ENCODE results near the gene PIP4K2B. TPM values are rescaled to one million over a fixed set of nuclear protein-coding genes. Genes with fewer than 3 reads are reported as not detected.

PIP4K2B gene
- total and polyA plus RNA-seq, 8 donors = 9.0 to 22.2 (median 13.1) TPM

- 64 to 70% methylated on average over 4 of the region's 4 CpGs for WGBS, 2 donors
- TF ChIP-seq CTCF (IDR thresholded peaks at IDR 0.05) = no peak
- Histone ChIP-seq H3K4me3 (no peak overlapping the region), H3K27ac (peak overlapping the region; percentile 86 to 91 (median 91)), H3K27me3 (no peaks in the 10 kb centered on the region), H3K9me3 (no peaks in the 10 kb centered on the region), H3K36me3 (peaks cover 0 to 17% (median 0%) of the 10 kb centered on the region in 3 donors), H3K4me1 (peaks cover 33 to 41% (median 35%) of the 10 kb centered on the region in 3 donors)
- intact Hi-C loops (cut with DNase I) = no loop called here
- peak in 2 of 6 donors; percentile 14 to 20 for DNase-seq
- ATAC-seq = no peak
- no peak for FAIRE-seq
These were observed 58.5 kb downstream of the PIP4K2B start for GRCh38 chr17:38740806-38741205.

DNA sequence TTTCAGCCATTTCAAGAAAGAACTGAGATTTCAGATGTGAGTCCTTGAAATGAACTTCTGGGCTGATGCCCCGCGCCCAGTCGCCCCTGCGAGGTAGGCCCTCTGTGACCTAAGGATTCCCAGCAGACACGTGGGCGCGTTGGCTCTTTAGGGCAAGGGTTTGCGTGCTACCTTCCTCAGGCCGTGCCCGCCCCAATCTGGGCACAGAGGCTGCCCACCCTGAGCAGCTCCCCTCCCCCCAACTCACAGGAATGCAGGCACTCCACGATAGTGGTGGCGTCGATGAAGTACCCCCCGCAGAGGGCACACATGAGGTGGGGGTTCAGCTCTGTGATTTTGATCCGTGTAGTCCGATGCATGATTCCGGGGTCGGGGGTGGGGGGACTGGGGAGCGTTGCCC is 59.3 kb downstream of the PIP4K2B start:
- TF ChIP-seq CTCF (IDR thresholded peaks at IDR 0.05) = no peak
- ATAC-seq (no peak), FAIRE-seq (no peak), DNase-seq (peak in 3 of 6 donors; percentile 16 to 53 (median 49))
- Histone ChIP-seq H3K4me3 (no peak overlapping the region), H3K27ac (no peak overlapping the region), H3K27me3 (no peaks in the 10 kb centered on the region), H3K4me1 (peaks cover 33 to 46% (median 40%) of the 10 kb centered on the region in 3 donors), H3K36me3 (peaks cover 0 to 18% (median 0%) of the 10 kb centered on the region in 3 donors), H3K9me3 (no peaks in the 10 kb centered on the region)
- WGBS, 2 donors = 86% methylated on average over 19 of the region's 19 CpGs
- intact Hi-C loops (cut with DNase I) = no loop called here

GRCh38 chr17:38739305-38739704 is 60.1 kb downstream of the PIP4K2B start:
- intact Hi-C loops (cut with DNase I) = loop anchor here in 1 of 3 donors (5.0 kb wide), 1 partner anchor 62 kb away; no protein-coding TSS in a partner anchor
- no peak overlapping the region for H3K4me3 ChIP-seq
- H3K9me3 ChIP-seq = no peaks in the 10 kb centered on the region
- DNase-seq (peak in 1 of 6 donors; percentile 36), ATAC-seq (no peak), FAIRE-seq (no peak)
- 84 to 86% methylated on average over 14 of the region's 14 CpGs for WGBS, 2 donors
- no peak for TF ChIP-seq CTCF (IDR thresholded peaks at IDR 0.05)
- no peak overlapping the region for H3K27ac ChIP-seq
- H3K36me3 ChIP-seq = peaks cover 0 to 18% (median 0%) of the 10 kb centered on the region in 3 donors
- no peaks in the 10 kb centered on the region for H3K27me3 ChIP-seq
- peaks cover 33 to 53% (median 47%) of the 10 kb centered on the region in 3 donors for H3K4me1 ChIP-seq

DNA sequence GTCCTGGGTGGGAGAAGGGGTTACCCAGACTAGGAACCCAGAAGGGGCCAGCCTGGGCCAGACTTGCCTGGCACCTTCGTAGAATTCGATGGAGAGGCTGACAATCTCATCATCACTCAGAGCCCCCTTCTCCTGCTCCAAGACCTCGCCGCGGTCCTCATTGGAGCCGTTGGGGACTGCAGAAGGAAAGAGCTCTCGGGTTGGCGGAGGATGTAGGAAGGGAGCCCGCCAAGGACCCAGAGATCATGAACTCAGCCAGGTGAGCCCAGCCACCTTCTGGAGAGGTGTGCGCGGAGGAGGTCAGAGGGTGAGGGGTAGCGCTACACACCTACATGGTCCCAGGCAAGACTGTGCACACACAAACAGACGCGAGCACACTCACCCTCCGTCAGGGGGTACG is 60.7 kb downstream of the PIP4K2B start:
- DNase-seq (peak in 1 of 6 donors; percentile 30), FAIRE-seq (no peak), ATAC-seq (no peak)
- no peak for TF ChIP-seq CTCF (IDR thresholded peaks at IDR 0.05)
- H3K36me3 ChIP-seq = peaks cover 0 to 18% (median 0%) of the 10 kb centered on the region in 3 donors
- intact Hi-C loops (cut with DNase I) = loop anchor here in 1 of 3 donors (5.0 kb wide), 1 partner anchor 61 kb away; no protein-coding TSS in a partner anchor
- no peaks in the 10 kb centered on the region for H3K27me3 ChIP-seq
- whole genome bisulfite sequencing, 2 donors = 95 to 98% methylated on average over 16 of the region's 16 CpGs
- H3K4me1 ChIP-seq = peaks cover 34 to 54% (median 48%) of the 10 kb centered on the region in 3 donors
- H3K9me3 ChIP-seq = no peaks in the 10 kb centered on the region
- no peak overlapping the region for H3K4me3 ChIP-seq
- no peak overlapping the region for H3K27ac ChIP-seq

- WGBS, 2 donors = 91% methylated on average over 14 of the region's 14 CpGs
These were observed 61.2 kb downstream of the PIP4K2B start for GRCh38 chr17:38738007-38738662.

More at GRCh38 chr17:38738007-38738662, 61.2 kb downstream of the PIP4K2B start:
- DNase-seq (peak in 1 of 6 donors; percentile 23), FAIRE-seq (no peak), ATAC-seq (no peak)
- Histone ChIP-seq H3K9me3 (no peaks in the 10 kb centered on the region), H3K4me3 (no peak overlapping the region), H3K36me3 (peaks cover 0 to 18% (median 0%) of the 10 kb centered on the region in 3 donors), H3K27me3 (no peaks in the 10 kb centered on the region), H3K27ac (no peak overlapping the region), H3K4me1 (peaks cover 32 to 54% (median 48%) of the 10 kb centered on the region in 3 donors)
- TF ChIP-seq CTCF (IDR thresholded peaks at IDR 0.05) = no peak
- intact Hi-C loops (cut with DNase I) = loop anchor here in 1 of 3 donors (5.0 kb wide), 1 partner anchor 61 kb away; no protein-coding TSS in a partner anchor

Measured in pancreas (tissue), 10 donors.